ENCODE data around the gene SPAG16. TPM values are rescaled to one million over a fixed set of nuclear protein-coding genes. Genes with fewer than 3 reads are reported as not detected.

SPAG16 gene
- total and polyA plus RNA-seq, 2 donors (not counting 1 experiment from before 2014, with no cell fraction given) = 3.4 to 8.6 TPM

- H3K4me2 ChIP-seq (replicated peaks; ENCODE audit: low read depth, low read length, poor library complexity, severe bottlenecking) = peak overlapping the region; percentile 14
- H3K4me3 Mint-ChIP-seq = no peak overlapping the region
- peaks cover 23% of the 10 kb centered on the region for H3K4me1 Mint-ChIP-seq
- no peaks in the 10 kb centered on the region for H4K20me1 ChIP-seq (ENCODE audit: control insufficient read depth, insufficient read depth, low read length, poor library complexity, severe bottlenecking)
- POLR2A ChIA-PET = no interaction called here
- intact Hi-C loops (cut with micrococcal nuclease) = loop anchor here (5.0 kb wide), 1 partner anchor 556 kb away; no protein-coding TSS in a partner anchor
- no peak overlapping the region for H3K4me3 ChIP-seq (ENCODE audit: control extremely low read depth in 1 of 5, extremely low read depth in 1 of 5, insufficient read depth in 1 of 5, low read depth in 2 of 5, low read length in 4 of 5)
- ATAC-seq (ENCODE audit: low read depth) (no peak), DNase-seq (no peak)
- H3K79me2 ChIP-seq (ENCODE audit: control insufficient read depth, insufficient read depth, low read length) = no peaks in the 10 kb centered on the region
- H3K27ac ChIP-seq (ENCODE audit: low read length in 2 of 2) = peak overlapping the region in 1 of 2 donors; percentile 36
- H3K27ac Mint-ChIP-seq = peak overlapping the region; percentile 46
- H3K9me3 Mint-ChIP-seq (ENCODE audit: insufficient read depth) = no peaks in the 10 kb centered on the region
- TF ChIP-seq EZH2 (IDR thresholded peaks at IDR 0.05; ENCODE audit: borderline replicate concordance, insufficient read depth, low read depth, low read length, poor library complexity, severe bottlenecking) (no peak), CTCF (IDR thresholded peaks at IDR 0.05) (no peak)
- H3K9ac ChIP-seq (ENCODE audit: low read length) = no peak overlapping the region
- H2AFZ ChIP-seq (ENCODE audit: insufficient read depth, low read depth, low read length, poor library complexity, severe bottlenecking) = no peak overlapping the region
- H3K4me1 ChIP-seq (ENCODE audit: control insufficient read depth in 2 of 2, insufficient read depth in 2 of 2, low read length in 2 of 2) = peaks cover 5 to 12% of the 10 kb centered on the region in 2 donors
- CTCF ChIA-PET = interaction anchor here (1.1 to 2.4 kb wide), 10 partner anchors 10 to 513 kb away, joined by 3 to 10 read pairs (median 4); partner anchors contain the start of gene IKZF2
- H3K9me3 ChIP-seq (ENCODE audit: control extremely low read depth in 1 of 3, control insufficient read depth in 2 of 3, insufficient read depth in 1 of 3, low read length in 2 of 3) = no peaks in the 10 kb centered on the region
- no CpG with 5 or more reads among the region's 6 CpGs for WGBS (ENCODE audit: insufficient coverage)
- peaks cover 9% of the 10 kb centered on the region for H3K27me3 Mint-ChIP-seq
- H3K27me3 ChIP-seq (replicated peaks in 1 of 4; ENCODE audit: control extremely low read depth in 1 of 4, control insufficient read depth in 3 of 4, insufficient read depth in 4 of 4, low read length in 3 of 4) = no peaks in the 10 kb centered on the region
- H3K36me3 ChIP-seq (replicated peaks in 1 of 2; ENCODE audit: control extremely low read depth in 1 of 2, control insufficient read depth in 1 of 2, extremely low read depth in 1 of 2, insufficient read depth in 2 of 2, low read length in 1 of 2) = no peaks in the 10 kb centered on the region
Measured at GRCh38 chr2:213243189-213244044, 40.8 kb upstream of the SPAG16 start.

Measured in B cell (primary cell).